GM23248 (cell line): ENCODE measurements around the gene MOB2. TPM values are rescaled to one million over a fixed set of nuclear protein-coding genes. Genes with fewer than 3 reads are reported as not detected.
A peak's percentile ranks its signal among the peaks of the same experiment; 100 is the strongest.
"Not testable (repeated sequence)": the region's sequence is repeated elsewhere in the genome, so short reads cannot be mapped to it uniquely, and the experiment has no call there.

Experiments
- DNase-seq: peaks from one replicate; pipeline ENCODE4 v3.0.0-alpha.2; 2015
- H2AFZ ChIP-seq: fragments of 200-600 bp; sonication (generic); 2 replicates; pipeline ENCODE4 v1.6.1; 2016; ENCODE audit warnings: antibody characterized with exemption
- H3F3A ChIP-seq: fragments of 200-600 bp; sonication (generic); 2 replicates; pipeline ENCODE4 v1.6.1; 2016; ENCODE audit warnings: mild to moderate bottlenecking, antibody characterized with exemption, mixed run types; ENCODE audit not compliant: insufficient read depth
- H3K27ac ChIP-seq: fragments of 200-600 bp; sonication (generic); 2 replicates; pipeline ENCODE4 v1.5.1; 2016; ENCODE audit warnings: mild to moderate bottlenecking
- H3K27me3 ChIP-seq: fragments of 200-600 bp; sonication (generic); replicated peaks from 2 replicates; pipeline ENCODE4 v1.6.1; 2016; ENCODE audit warnings: mild to moderate bottlenecking; ENCODE audit not compliant: insufficient read depth
- H3K36me3 ChIP-seq: fragments of 200-600 bp; sonication (generic); 2 replicates; pipeline ENCODE4 v1.6.1; 2016; ENCODE audit warnings: low read depth, mild to moderate bottlenecking
- H3K4me1 ChIP-seq: fragments of 200-600 bp; sonication (generic); 2 replicates; pipeline ENCODE4 v1.6.1; 2016; ENCODE audit warnings: mild to moderate bottlenecking; ENCODE audit not compliant: insufficient read depth
- H3K4me2 ChIP-seq: fragments of 200-600 bp; sonication (generic); one replicate; pipeline ENCODE4 v1.6.1; 2016; ENCODE audit warnings: mild to moderate bottlenecking; ENCODE audit not compliant: unreplicated experiment
- H3K4me3 ChIP-seq: fragments of 200-600 bp; sonication (generic); 2 replicates; pipeline ENCODE4 v1.5.1; 2016; ENCODE audit warnings: mild to moderate bottlenecking
- H3K79me2 ChIP-seq: fragments of 200-600 bp; sonication (generic); 2 replicates; pipeline ENCODE4 v1.6.1; 2016; ENCODE audit warnings: mild to moderate bottlenecking; ENCODE audit not compliant: insufficient read depth
- H3K9ac ChIP-seq: fragments of 200-600 bp; sonication (generic); 2 replicates; pipeline ENCODE4 v1.6.1; 2016; ENCODE audit warnings: mild to moderate bottlenecking
- H3K9me2 ChIP-seq: fragments of 200-600 bp; sonication (generic); 2 replicates; pipeline ENCODE4 v1.6.1; 2016; ENCODE audit warnings: mixed run types, mild to moderate bottlenecking, moderate library complexity; ENCODE audit not compliant: insufficient read depth
- H3K9me3 ChIP-seq: fragments of 200-600 bp; sonication (generic); one replicate; pipeline ENCODE4 v1.6.1; 2017; ENCODE audit warnings: low read depth
- H4K20me1 ChIP-seq: fragments of 200-600 bp; sonication (generic); 2 replicates; pipeline ENCODE4 v1.6.0; 2016; ENCODE audit not compliant: insufficient read depth
- EZH2 ChIP-seq: fragments of 200-600 bp; sonication (generic); IDR thresholded peaks from 2 replicates; pipeline ENCODE4 v1.6.1; 2018; ENCODE audit warnings: antibody characterized with exemption, mild to moderate bottlenecking; ENCODE audit not compliant: insufficient read depth, poor library complexity, severe bottlenecking
- EZH2phosphoT487 ChIP-seq: fragments of 200-600 bp; sonication (generic); IDR thresholded peaks from 2 replicates; pipeline ENCODE4 v1.6.1; 2018; ENCODE audit warnings: antibody characterized with exemption, moderate library complexity, mild to moderate bottlenecking, low read depth; ENCODE audit not compliant: insufficient read depth
- WGBS, 2 experiments: methylation state at CpG; one replicate each; pipeline ENCODE4 v1.1.6; 2015 to 2017; ENCODE audit warnings: low lambda C conversion rate in 2 of 2, low coverage in 1 of 2; ENCODE audit errors: missing lambda C conversion rate in 2 of 2; 5-methylcytosine and 5-hydroxymethylcytosine counted together
- in situ Hi-C: fragments of 300-500 bp; cut with MboI; formaldehyde crosslinking; loops from 2 replicates; pipeline ENCODE4 v1.15.0; 2020
- polyA plus RNA-seq: library from polyadenylated mRNA; unstranded; fragments of >200 nt; fragmentation: Nextera tagmentation; extraction: Ambion mirVana; gene quantifications from 2 replicates; pipeline ENCODE4 v1.2.1, GENCODE V29; 2016
- total RNA-seq: library from RNA; depleted of rRNA; stranded (reverse); fragments of >200 nt; shearing (Covaris generic); gene quantifications from 2 replicates; pipeline ENCODE4 v1.2.3, GENCODE V29; 2014

The MOB2 gene
- total and polyA plus RNA-seq, 2 experiments from 2014 or later = 28.8 to 29.3 TPM

DNA sequence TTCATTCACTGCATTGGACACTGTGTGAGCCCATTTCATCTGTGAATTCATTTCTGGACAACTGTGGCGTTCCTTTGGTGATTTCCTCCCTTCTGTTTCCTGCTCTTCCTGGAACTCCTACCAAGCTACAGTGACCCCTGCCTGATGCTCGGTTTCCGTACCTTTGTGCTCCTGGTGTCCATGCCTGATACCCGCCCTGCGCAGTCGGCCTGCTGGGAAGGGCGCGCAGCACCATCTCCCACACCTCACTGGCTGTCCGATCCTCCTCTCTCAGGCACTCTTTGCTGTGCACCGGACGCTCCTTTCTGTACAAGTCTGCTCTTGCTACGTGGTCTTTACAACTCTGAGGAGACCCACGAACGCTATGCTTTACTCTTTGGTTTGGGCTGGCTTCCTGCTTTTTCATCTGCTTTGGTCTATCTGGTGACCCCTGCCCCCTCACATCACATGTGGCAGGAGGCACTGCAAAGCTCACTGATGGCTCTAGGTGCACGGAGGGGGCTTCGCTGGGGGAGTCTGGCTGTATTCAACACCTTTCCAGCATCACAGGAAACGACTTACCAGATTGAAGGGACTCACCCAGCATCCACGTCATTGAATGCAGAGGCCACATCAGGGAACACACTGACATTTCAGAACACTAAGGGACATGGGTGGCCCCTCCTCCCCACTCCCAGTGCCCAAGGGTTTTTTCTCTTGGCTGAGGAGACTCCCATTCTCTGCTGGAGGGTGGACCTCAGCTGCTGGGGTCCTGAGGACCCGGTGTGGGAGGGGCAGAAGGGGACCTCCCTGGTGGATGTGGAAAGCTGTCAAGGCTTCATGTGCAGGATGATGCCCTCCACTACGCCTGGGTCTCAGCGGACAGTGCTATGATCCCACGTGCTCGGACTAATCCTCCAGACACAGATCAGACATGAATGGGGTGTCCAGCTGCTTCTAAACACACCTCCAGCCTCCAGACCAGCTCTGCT, 27.0 kb upstream of the MOB2 start:
- H4K20me1 ChIP-seq = peaks cover 8% of the 10 kb centered on the region; the same call in 1 of the 2 replicates
- in situ Hi-C loops = no loop called here

DNA sequence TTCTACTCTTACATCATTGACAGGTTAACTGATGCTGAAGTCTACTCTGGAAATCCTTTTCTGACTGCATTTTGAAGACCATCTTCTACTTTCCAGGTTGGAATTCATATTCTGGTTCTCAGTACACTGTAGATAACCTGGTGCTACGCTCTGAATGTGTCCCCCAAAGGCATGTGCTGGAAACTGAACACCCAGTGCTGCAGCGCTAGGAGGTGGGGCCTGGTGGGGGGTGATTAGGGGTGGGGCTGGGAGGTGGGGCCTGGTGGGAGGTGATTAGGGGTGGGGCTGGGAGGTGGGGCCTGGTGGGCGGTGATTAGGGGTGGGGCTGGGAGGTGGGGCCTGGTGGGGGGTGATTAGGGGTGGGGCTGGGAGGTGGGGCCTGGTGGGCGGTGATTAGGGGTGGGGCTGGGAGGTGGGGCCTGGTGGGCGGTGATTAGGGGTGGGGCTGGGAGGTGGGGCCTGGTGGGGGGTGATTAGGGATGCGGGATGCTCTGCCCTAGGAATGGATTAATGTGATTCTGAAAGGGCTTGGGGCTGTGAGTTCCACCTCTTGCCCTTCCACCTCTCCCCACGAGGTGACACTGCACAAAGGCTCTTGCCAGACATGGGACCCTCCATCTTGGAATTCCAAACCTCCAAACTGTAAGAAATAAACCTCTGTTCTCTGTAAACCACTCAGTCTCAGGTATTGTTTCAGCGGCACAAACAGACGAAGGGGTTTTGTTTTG, 26.1 kb upstream of the MOB2 start:
- H3K9me3 ChIP-seq, H3K9me2 ChIP-seq, DNase-seq, H3K4me1 ChIP-seq, H3K36me3 ChIP-seq, H2AFZ ChIP-seq, H3K4me2 ChIP-seq, H3K27me3 ChIP-seq, H3K4me3 ChIP-seq, in situ Hi-C loops, H3F3A ChIP-seq, H4K20me1 ChIP-seq, H3K9ac ChIP-seq, H3K27ac ChIP-seq: not testable (repeated sequence)
- H3K79me2 ChIP-seq = peaks cover 70% of the 10 kb centered on the region
- 73 to 92% methylated on average over 5 to 8 of the region's 9 CpGs for WGBS, 2 experiments

More for the DNA sequence above, 27.0 kb upstream of the MOB2 start:
- no peaks in the 10 kb centered on the region for H3K4me1 ChIP-seq
- DNase-seq = no peak
- WGBS, 2 experiments = 91 to 92% methylated on average over 22 to 23 of the region's 23 CpGs
- H3K27ac ChIP-seq = no peak overlapping the region
- no peaks in the 10 kb centered on the region for H3K9me2 ChIP-seq
- H3K79me2 ChIP-seq = peaks cover 72% of the 10 kb centered on the region
- TF ChIP-seq EZH2 (no peak), EZH2phosphoT487 (no peak)
- H3K9ac ChIP-seq = no peak overlapping the region
- no peak overlapping the region for H3K4me2 ChIP-seq
- H2AFZ ChIP-seq = no peak overlapping the region
- no peaks in the 10 kb centered on the region for H3K9me3 ChIP-seq
- no peaks in the 10 kb centered on the region for H3K27me3 ChIP-seq
- H3K36me3 ChIP-seq = no peaks in the 10 kb centered on the region
- no peaks in the 10 kb centered on the region for H3F3A ChIP-seq
- no peak overlapping the region for H3K4me3 ChIP-seq

DNA sequence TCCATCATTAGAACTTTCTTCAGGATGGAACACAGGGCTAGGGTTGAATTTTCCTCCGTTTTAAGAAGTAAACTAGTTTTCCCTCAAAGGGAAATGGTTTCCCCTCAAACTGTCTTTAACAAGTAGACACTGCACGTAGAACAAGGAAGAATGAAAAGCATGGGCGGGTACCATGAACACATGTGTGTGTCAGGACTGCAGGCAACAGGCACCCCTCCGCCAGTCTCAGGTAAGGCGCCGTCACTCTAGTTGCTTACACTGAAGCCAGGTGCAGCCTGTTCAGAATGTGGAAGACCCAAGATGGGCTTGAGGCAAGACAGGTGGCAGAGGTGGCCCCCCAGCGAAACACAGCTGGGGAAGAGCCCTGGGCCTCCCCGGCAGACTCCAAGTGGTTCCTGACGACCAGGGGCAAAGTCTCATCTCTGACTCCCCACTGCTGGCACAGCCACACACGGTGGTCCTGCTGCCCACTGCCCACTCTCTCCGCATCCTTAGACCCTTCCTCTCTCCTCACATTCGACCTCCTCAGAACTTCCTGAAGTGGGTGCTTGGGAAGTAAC, 25.4 kb upstream of the MOB2 start:
- no peaks in the 10 kb centered on the region for H3F3A ChIP-seq
- H3K4me2 ChIP-seq = no peak overlapping the region
- no peak overlapping the region for H3K4me3 ChIP-seq
- H3K27me3 ChIP-seq = no peaks in the 10 kb centered on the region
- H3K27ac ChIP-seq = no peak overlapping the region
- H3K4me1 ChIP-seq = no peaks in the 10 kb centered on the region
- peaks cover 70% of the 10 kb centered on the region for H3K79me2 ChIP-seq
- no peak overlapping the region for H2AFZ ChIP-seq
- H3K36me3 ChIP-seq = no peaks in the 10 kb centered on the region
- no peaks in the 10 kb centered on the region for H3K9me2 ChIP-seq
- H3K9ac ChIP-seq = no peak overlapping the region
- in situ Hi-C loops = no loop called here
- peaks cover 8% of the 10 kb centered on the region; the same call in 1 of the 2 replicates for H4K20me1 ChIP-seq
- DNase-seq = no peak
- 81 to 84% methylated on average over 12 of the region's 12 CpGs for WGBS, 2 experiments
- TF ChIP-seq EZH2phosphoT487 = no peak
- no peak for TF ChIP-seq EZH2
- no peaks in the 10 kb centered on the region for H3K9me3 ChIP-seq

DNA sequence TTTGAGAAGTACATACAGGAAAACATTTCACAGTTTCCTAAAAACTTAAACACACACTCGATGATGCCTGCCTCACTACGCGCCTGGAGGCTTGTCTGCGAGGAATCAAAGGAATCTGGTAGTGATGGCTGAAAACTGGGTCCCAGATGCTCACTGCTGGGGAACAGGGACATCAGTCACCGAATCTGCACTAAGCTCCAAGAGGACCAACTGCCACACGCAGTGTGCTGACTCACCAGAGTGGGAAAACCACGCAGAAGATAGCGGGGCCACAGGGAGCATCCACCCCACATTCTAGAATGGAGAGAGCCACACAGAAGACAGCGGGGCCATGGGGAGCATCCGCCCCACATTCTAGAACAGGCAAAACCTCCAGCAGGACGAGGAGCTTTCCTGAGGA, 24.3 kb upstream of the MOB2 start:
- no peaks in the 10 kb centered on the region for H3K27me3 ChIP-seq
- WGBS, 2 experiments = 80% methylated on average over 11 of the region's 11 CpGs
- DNase-seq = peak; percentile 12
- TF ChIP-seq EZH2 (no peak), EZH2phosphoT487 (no peak)
- no peak overlapping the region for H3K27ac ChIP-seq
- no peaks in the 10 kb centered on the region for H3K4me1 ChIP-seq
- H3K4me3 ChIP-seq = no peak overlapping the region
- no peak overlapping the region for H3K9ac ChIP-seq
- H3K4me2 ChIP-seq = no peak overlapping the region
- no peaks in the 10 kb centered on the region for H3K9me2 ChIP-seq
- H4K20me1 ChIP-seq = peaks cover 3% of the 10 kb centered on the region; the same call in 1 of the 2 replicates
- in situ Hi-C loops = no loop called here
- no peaks in the 10 kb centered on the region for H3F3A ChIP-seq
- H2AFZ ChIP-seq = no peak overlapping the region
- peaks cover 72% of the 10 kb centered on the region for H3K79me2 ChIP-seq
- H3K9me3 ChIP-seq = no peaks in the 10 kb centered on the region
- H3K36me3 ChIP-seq = no peaks in the 10 kb centered on the region

DNA sequence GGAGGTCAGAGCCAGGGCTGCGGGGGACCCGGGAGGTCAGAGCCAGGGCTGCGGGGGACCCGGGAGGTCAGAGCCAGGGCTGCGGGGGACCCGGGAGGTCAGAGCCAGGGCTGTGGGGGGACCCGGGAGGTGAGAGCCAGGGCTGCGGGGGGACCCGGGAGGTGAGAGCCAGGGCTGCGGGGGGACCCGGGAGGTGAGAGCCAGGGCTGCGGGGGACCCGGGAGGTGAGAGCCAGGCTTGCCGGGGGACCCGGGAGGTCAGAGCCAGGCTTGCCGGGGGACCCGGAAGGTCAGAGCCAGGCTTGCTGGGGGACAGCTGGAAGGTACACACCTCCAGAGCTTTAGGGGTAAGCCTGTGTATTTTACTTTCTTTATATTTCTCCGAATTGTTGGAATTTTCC, 23.8 kb upstream of the MOB2 start:
- H3K9me3 ChIP-seq, H4K20me1 ChIP-seq, H3K27ac ChIP-seq, H3K4me3 ChIP-seq, in situ Hi-C loops, H3K9ac ChIP-seq, H3K36me3 ChIP-seq, H3K27me3 ChIP-seq, H2AFZ ChIP-seq, H3K4me2 ChIP-seq, H3F3A ChIP-seq, H3K9me2 ChIP-seq, H3K4me1 ChIP-seq, DNase-seq: not testable (repeated sequence)
- WGBS, 2 experiments = 86 to 99% methylated on average over 3 to 18 of the region's 18 CpGs
- peaks cover 72% of the 10 kb centered on the region for H3K79me2 ChIP-seq
